Measurements from ENCODE around the gene ADAMTS2.

The ADAMTS2 gene

GRCh38 chr5:179113143-179113530, 232.1 kb downstream of the ADAMTS2 start:
- TF ChIP-seq CREB1 (IDR thresholded peaks at IDR 0.05; ENCODE audit: low read depth), result no peak
- no peak for TF ChIP-seq TEAD4 (IDR thresholded peaks at IDR 0.05)

GRCh38 chr5:179112469-179113142, 232.7 kb downstream of the ADAMTS2 start:
- TF ChIP-seq CREB1 (IDR thresholded peaks at IDR 0.05; ENCODE audit: low read depth) (no peak), NFIC (IDR thresholded peaks at IDR 0.05) (no peak), USF1 (IDR thresholded peaks at IDR 0.05) (no peak), FOXM1 (IDR thresholded peaks at IDR 0.05; ENCODE audit: borderline replicate concordance, low read depth) (no peak), EP300 (IDR thresholded peaks at IDR 0.05; ENCODE audit: borderline replicate concordance) (no peak), ZBTB7A (IDR thresholded peaks at IDR 0.05; ENCODE audit: low read depth) (no peak), TAF1 (IDR thresholded peaks at IDR 0.05; ENCODE audit: low read depth) (no peak), TEAD4 (IDR thresholded peaks at IDR 0.05) (no peak), YY1 (IDR thresholded peaks at IDR 0.05; ENCODE audit: low read depth) (no peak), MAX (IDR thresholded peaks at IDR 0.05) (no peak), RAD21 (IDR thresholded peaks at IDR 0.05; ENCODE audit: low read depth) (no peak), EGR1 (IDR thresholded peaks at IDR 0.05) (no peak), REST (IDR thresholded peaks at IDR 0.05; ENCODE audit: low read depth) (no peak), CEBPB (IDR thresholded peaks at IDR 0.05) (no peak)

GRCh38 chr5:179111267-179112207, 233.7 kb downstream of the ADAMTS2 start:
- TF ChIP-seq EGR1 (IDR thresholded peaks at IDR 0.05) (no peak), TEAD4 (IDR thresholded peaks at IDR 0.05) (no peak), MAX (IDR thresholded peaks at IDR 0.05) (no peak), ZBTB7A (IDR thresholded peaks at IDR 0.05; ENCODE audit: low read depth) (no peak), REST (IDR thresholded peaks at IDR 0.05; ENCODE audit: low read depth) (no peak), FOXM1 (IDR thresholded peaks at IDR 0.05; ENCODE audit: borderline replicate concordance, low read depth) (no peak), CREB1 (IDR thresholded peaks at IDR 0.05; ENCODE audit: low read depth) (no peak), TCF12 (IDR thresholded peaks at IDR 0.05; ENCODE audit: low read depth) (no peak), CEBPB (IDR thresholded peaks at IDR 0.05) (no peak), TAF1 (IDR thresholded peaks at IDR 0.05; ENCODE audit: low read depth) (no peak), EP300 (IDR thresholded peaks at IDR 0.05; ENCODE audit: borderline replicate concordance) (no peak), YY1 (IDR thresholded peaks at IDR 0.05; ENCODE audit: low read depth) (no peak), RAD21 (IDR thresholded peaks at IDR 0.05; ENCODE audit: low read depth) (no peak), USF1 (IDR thresholded peaks at IDR 0.05) (no peak), NFIC (IDR thresholded peaks at IDR 0.05) (no peak)

GRCh38 chr5:179110528-179110927, 234.7 kb downstream of the ADAMTS2 start:
- TF ChIP-seq USF1 (IDR thresholded peaks at IDR 0.05) (no peak), REST (IDR thresholded peaks at IDR 0.05; ENCODE audit: low read depth) (no peak)
